ENCODE results near the gene BABAM1. TPM values are rescaled to one million over a fixed set of nuclear protein-coding genes. Genes with fewer than 3 reads are reported as not detected.

The BABAM1 gene
- total and polyA plus RNA-seq, 10 of the 15 experiments (the other 5 are each of a cell fraction or from before 2014, with no cell fraction given) = 11.9 to 154 (median 103) TPM

- in situ Hi-C loops (cut with MboI) = no loop called here
- TF ChIP-seq, protein P1, sequence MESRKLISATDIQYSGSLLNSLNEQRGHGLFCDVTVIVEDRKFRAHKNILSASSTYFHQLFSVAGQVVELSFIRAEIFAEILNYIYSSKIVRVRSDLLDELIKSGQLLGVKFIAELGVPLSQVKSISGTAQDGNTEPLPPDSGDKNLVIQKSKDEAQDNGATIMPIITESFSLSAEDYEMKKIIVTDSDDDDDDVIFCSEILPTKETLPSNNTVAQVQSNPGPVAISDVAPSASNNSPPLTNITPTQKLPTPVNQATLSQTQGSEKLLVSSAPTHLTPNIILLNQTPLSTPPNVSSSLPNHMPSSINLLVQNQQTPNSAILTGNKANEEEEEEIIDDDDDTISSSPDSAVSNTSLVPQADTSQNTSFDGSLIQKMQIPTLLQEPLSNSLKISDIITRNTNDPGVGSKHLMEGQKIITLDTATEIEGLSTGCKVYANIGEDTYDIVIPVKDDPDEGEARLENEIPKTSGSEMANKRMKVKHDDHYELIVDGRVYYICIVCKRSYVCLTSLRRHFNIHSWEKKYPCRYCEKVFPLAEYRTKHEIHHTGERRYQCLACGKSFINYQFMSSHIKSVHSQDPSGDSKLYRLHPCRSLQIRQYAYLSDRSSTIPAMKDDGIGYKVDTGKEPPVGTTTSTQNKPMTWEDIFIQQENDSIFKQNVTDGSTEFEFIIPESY (IDR thresholded peaks at IDR 0.05) = no peak
- TF ChIP-seq RAD21 (IDR thresholded peaks at IDR 0.05; ENCODE audit: insufficient read depth, low read depth, low read length) (no peak), REST (IDR thresholded peaks at IDR 0.05; ENCODE audit: low read depth, low read length) (no peak), RB1 (IDR thresholded peaks at IDR 0.05; ENCODE audit: borderline replicate concordance) (no peak), TCF12 (IDR thresholded peaks at IDR 0.05; ENCODE audit: low read depth, low read length) (no peak; the same call in 1 of the 2 replicates), POLR2A (IDR thresholded peaks at IDR 0.05; ENCODE audit: low read depth, low read length) (no peak), BHLHE40 (IDR thresholded peaks at IDR 0.05; ENCODE audit: borderline replicate concordance in 1 of 2, low read depth in 2 of 2, low read length in 1 of 2) (no peak; a peak in 1 of 4 replicates), SIX5 (IDR thresholded peaks at IDR 0.05; ENCODE audit: low read depth, low read length, severe bottlenecking) (no peak), CHD4 (IDR thresholded peaks at IDR 0.05) (no peak), BACH1 (IDR thresholded peaks at IDR 0.05; ENCODE audit: borderline replicate concordance) (0 out of 2 replicates have a peak, but pooled peaks have one; percentile 26), ASH2L (IDR thresholded peaks at IDR 0.05; ENCODE audit: borderline replicate concordance, low read depth) (no peak), NR2C1 (IDR thresholded peaks at IDR 0.05) (no peak), IKZF2 (IDR thresholded peaks at IDR 0.05) (peak; percentile 48 to 78; a peak in 2 of 4 replicates), LARP7 (IDR thresholded peaks at IDR 0.05) (0 out of 2 replicates have a peak, but pooled peaks have one; percentile 76), DPF2 (IDR thresholded peaks at IDR 0.05) (no peak; the same call in 1 of the 2 replicates), KLF5 (IDR thresholded peaks at IDR 0.05; ENCODE audit: partially characterized antibody) (no peak), SUPT20H (IDR thresholded peaks at IDR 0.05; ENCODE audit: borderline replicate concordance, control insufficient read depth, low read depth, low read length) (no peak), SIN3A (IDR thresholded peaks at IDR 0.05; ENCODE audit: low read depth, low read length) (no peak)
- TF ChIP-seq, protein P2, sequence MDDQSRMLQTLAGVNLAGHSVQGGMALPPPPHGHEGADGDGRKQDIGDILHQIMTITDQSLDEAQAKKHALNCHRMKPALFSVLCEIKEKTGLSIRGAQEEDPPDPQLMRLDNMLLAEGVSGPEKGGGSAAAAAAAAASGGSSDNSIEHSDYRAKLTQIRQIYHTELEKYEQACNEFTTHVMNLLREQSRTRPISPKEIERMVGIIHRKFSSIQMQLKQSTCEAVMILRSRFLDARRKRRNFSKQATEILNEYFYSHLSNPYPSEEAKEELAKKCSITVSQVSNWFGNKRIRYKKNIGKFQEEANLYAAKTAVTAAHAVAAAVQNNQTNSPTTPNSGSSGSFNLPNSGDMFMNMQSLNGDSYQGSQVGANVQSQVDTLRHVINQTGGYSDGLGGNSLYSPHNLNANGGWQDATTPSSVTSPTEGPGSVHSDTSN (IDR thresholded peaks at IDR 0.05; ENCODE audit: insufficient replicate concordance, low read depth, low read length) = peak; percentile 75
Measured at GRCh38 chr19:17305216-17305516, 37.9 kb downstream of the BABAM1 start.

More at GRCh38 chr19:17305216-17305516, 37.9 kb downstream of the BABAM1 start:
- CTCF ChIA-PET = interaction anchor here (0.7 to 5.0 kb wide), 16 partner anchors 8 to 179 kb away, joined by 3 to 43 read pairs (median 4); partner anchors contain the start of genes ANO8, BABAM1 and BST2
- FAIRE-seq (no peak), DNase-seq (ENCODE audit: low read depth, low spot score) (no peak), ATAC-seq (no peak)
- H2AFZ ChIP-seq (ENCODE audit: control insufficient read depth, low read depth, low read length) = peak overlapping the region; percentile 98
- POLR2A ChIA-PET = interaction anchor here (0.6 to 2.9 kb wide), 19 partner anchors 12 to 1248 kb away, joined by 3 to 12 read pairs (median 4); partner anchors contain the start of genes ANO8 and BST2
- H4K20me1 ChIP-seq (ENCODE audit: control insufficient read depth, insufficient read depth) = peaks cover under 1% of the 10 kb centered on the region; the same call in 1 of the 2 replicates
- intact Hi-C loops (cut with micrococcal nuclease; ENCODE audit: unreplicated experiment) = loop anchor here (10.0 kb wide), 1 partner anchor 410 kb away; no protein-coding TSS in a partner anchor
- H3K4me3 ChIP-seq = peak overlapping the region; percentile 83; the same call in 1 of the 2 replicates
- RAD21 ChIA-PET (ENCODE audit: unreplicated experiment) = interaction anchor here (0.5 to 1.3 kb wide), 13 partner anchors 8 to 537 kb away, joined by 3 to 14 read pairs (median 4); partner anchors contain the start of genes ANO8, BABAM1 and MVB12A
- WGBS (ENCODE audit: insufficient coverage, insufficient replicate concordance, low lambda C conversion rate, missing lambda C conversion rate) = 2% methylated on average over 6 of the region's 7 CpGs
- H3K4me1 ChIP-seq (ENCODE audit: control insufficient read depth, insufficient read depth, low read length) = peaks cover 17% of the 10 kb centered on the region
- H3K79me2 ChIP-seq (ENCODE audit: control insufficient read depth, insufficient read depth, low read length) = peaks cover 19% of the 10 kb centered on the region
- no peaks in the 10 kb centered on the region for H3K27me3 ChIP-seq (replicated peaks in 1 of 2; ENCODE audit: control insufficient read depth in 2 of 2, insufficient read depth in 2 of 2, low read length in 1 of 2)
- peak overlapping the region; percentile 84; the same call in 1 of the 2 replicates for H3K27ac ChIP-seq (ENCODE audit: control insufficient read depth, insufficient read depth)
- peak overlapping the region; percentile 88 for H3K4me2 ChIP-seq (ENCODE audit: control insufficient read depth, insufficient read depth)
- no peaks in the 10 kb centered on the region for H3K9me3 ChIP-seq (replicated peaks; ENCODE audit: control insufficient read depth, insufficient read depth, low read length)
- no TSS peak for BruUV-seq (replicated peaks)
- no peaks in the 10 kb centered on the region for H3K36me3 ChIP-seq (ENCODE audit: control insufficient read depth in 2 of 2, insufficient read depth in 2 of 2, low read length in 1 of 2)
- SMC1A ChIA-PET (ENCODE audit: uncharacterized antibody, unreplicated experiment) = interaction anchor here (0.8 to 2.1 kb wide), 8 partner anchors 11 to 147 kb away, joined by 3 to 8 read pairs (median 4); partner anchors contain the start of genes ANO8 and MVB12A
- peak overlapping the region; percentile 4; the same call in 1 of the 2 replicates for H3K9ac ChIP-seq (ENCODE audit: control insufficient read depth, insufficient read depth, low read length)

All from GM12878 (cell line).